Body of pancreas (tissue), 4 donors: ENCODE measurements around the gene ANKS1B. TPM values are rescaled to one million over a fixed set of nuclear protein-coding genes. Genes with fewer than 3 reads are reported as not detected.

Source experiments
- ATAC-seq: fragments of 150-250 bp; one replicate; pipeline ENCODE4 v1.9.1; 2016
- DNase-seq, 4 donors: peaks; one replicate each; pipeline ENCODE4 v3.0.0-alpha.2; 2019
- H3K27ac ChIP-seq, 4 donors: fragments of 200-600 bp; sonication (generic); 1 replicate in 3 of 4; 2 replicates in 1 of 4; pipeline versions ENCODE4 v1.5.1 to v1.6.1; 2016 to 2019; ENCODE audit warnings: mild to moderate bottlenecking in 1 of 4, mixed read lengths in 1 of 4, moderate library complexity in 1 of 4
- H3K27me3 ChIP-seq, 2 donors: fragments of 200-600 bp; sonication (generic); one replicate each; pipeline ENCODE4 v1.6.0; 2016; ENCODE audit warnings: mild to moderate bottlenecking in 1 of 2
- H3K36me3 ChIP-seq, 2 donors: fragments of 200-600 bp; sonication (generic); replicated peaks in 1 of 2; 2 replicates each; pipeline ENCODE4 v1.5.1; 2016; ENCODE audit warnings: low read depth in 2 of 2; ENCODE audit not compliant: insufficient read depth in 1 of 2
- H3K4me1 ChIP-seq: fragments of 200-600 bp; sonication (generic); one replicate; pipeline ENCODE4 v1.6.0; 2016
- H3K4me3 ChIP-seq, 2 donors: fragments of 200-600 bp; sonication (generic); 1 replicate in 1 of 2; 2 replicates in 1 of 2; pipeline ENCODE4 v1.5.1; 2016 to 2019
- H3K9me3 ChIP-seq, 3 donors: fragments of 200-600 bp; sonication (generic); 1 replicate in 2 of 3; 2 replicates in 1 of 3; pipeline ENCODE4 v1.5.1; 2016
- POLR2A ChIP-seq, 3 donors: fragments of 450-650 bp; IDR thresholded peaks; one replicate each; pipeline ENCODE4 v1.6.1; 2016; ENCODE audit warnings: antibody characterized with exemption in 3 of 3, mild to moderate bottlenecking in 2 of 3
- WGBS, 2 donors: methylation state at CpG; one replicate each; pipeline ENCODE4 v1.1.5; 2017; 5-methylcytosine and 5-hydroxymethylcytosine counted together
- intact Hi-C: fragments of 100-400 bp; cut with DNase I; formaldehyde crosslinking; loops from one replicate; pipeline ENCODE4 v1.15.1; 2023
- total RNA-seq, 2 donors: library from RNA; depleted of rRNA; stranded (reverse); fragments of >200 nt; gene quantifications; one replicate each; pipeline ENCODE4 v1.1.0, GENCODE V29; 2016
- TF ChIP-seq, protein P1 (sequence below), 7 experiments: fragments of 450-650 bp in 4 of 7; fragments of 200-600 bp in 3 of 7; sonication (generic) in 3 of 7; IDR thresholded peaks; one replicate each; pipeline ENCODE4 v1.5.1; 2016 to 2019; ENCODE audit warnings: antibody characterized with exemption in 7 of 7

The ANKS1B gene
- total RNA-seq, 2 donors from 2014 or later = 2.1 to 10.2 TPM

DNA sequence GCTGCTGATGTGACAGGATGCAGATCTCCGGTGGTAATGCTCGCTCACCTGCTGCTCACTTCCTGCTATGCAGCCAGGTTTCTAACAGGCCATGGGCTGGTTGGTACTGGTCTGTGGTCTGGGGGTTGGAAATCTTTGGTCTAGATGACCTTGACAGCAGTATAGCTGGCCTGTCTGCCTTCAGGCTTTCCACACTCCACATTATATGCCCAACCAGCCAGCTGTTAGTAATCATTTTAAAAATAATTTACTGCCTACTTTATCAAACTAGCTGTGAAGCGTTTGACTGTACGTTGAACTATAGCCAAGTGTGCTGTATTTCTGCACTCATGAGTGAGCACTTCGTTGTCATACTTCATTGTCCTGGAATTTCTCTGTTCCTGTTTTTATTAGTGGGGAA lies 761.2 kb downstream of the ANKS1B start:
- Histone ChIP-seq H3K4me1 (no peaks in the 10 kb centered on the region), H3K4me3 (no peak overlapping the region), H3K27me3 (no peaks in the 10 kb centered on the region), H3K27ac (no peak overlapping the region), H3K36me3 (no peaks in the 10 kb centered on the region), H3K9me3 (no peaks in the 10 kb centered on the region)
- no peak for ATAC-seq
- WGBS, 2 donors = 27% methylated on average over 5 of the region's 5 CpGs
- TF ChIP-seq, protein P1, sequence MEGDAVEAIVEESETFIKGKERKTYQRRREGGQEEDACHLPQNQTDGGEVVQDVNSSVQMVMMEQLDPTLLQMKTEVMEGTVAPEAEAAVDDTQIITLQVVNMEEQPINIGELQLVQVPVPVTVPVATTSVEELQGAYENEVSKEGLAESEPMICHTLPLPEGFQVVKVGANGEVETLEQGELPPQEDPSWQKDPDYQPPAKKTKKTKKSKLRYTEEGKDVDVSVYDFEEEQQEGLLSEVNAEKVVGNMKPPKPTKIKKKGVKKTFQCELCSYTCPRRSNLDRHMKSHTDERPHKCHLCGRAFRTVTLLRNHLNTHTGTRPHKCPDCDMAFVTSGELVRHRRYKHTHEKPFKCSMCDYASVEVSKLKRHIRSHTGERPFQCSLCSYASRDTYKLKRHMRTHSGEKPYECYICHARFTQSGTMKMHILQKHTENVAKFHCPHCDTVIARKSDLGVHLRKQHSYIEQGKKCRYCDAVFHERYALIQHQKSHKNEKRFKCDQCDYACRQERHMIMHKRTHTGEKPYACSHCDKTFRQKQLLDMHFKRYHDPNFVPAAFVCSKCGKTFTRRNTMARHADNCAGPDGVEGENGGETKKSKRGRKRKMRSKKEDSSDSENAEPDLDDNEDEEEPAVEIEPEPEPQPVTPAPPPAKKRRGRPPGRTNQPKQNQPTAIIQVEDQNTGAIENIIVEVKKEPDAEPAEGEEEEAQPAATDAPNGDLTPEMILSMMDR (IDR thresholded peaks at IDR 0.05) = no peak
- no peak for TF ChIP-seq POLR2A (IDR thresholded peaks at IDR 0.05)
- DNase-seq = peak in 1 of 4 donors; percentile 7
- intact Hi-C loops = no loop called here

DNA sequence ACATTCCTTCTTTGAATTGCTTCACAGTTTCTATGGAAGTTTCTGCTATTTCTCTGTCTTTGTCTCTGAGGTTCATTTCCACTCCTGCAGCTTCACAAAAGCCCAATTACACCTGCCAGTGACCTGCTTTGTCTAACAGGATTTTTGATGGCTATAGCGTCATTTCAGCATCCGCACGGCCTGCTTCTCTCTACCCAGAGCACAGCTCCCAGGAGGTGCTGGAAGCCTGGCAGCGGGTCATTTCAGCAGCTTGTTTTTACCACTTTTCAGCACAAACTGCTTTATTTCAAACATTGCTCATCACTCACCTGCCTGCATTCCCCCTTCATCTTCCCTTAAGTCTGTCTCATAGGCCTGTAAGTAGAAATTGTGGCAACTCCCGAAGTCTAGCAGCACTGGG lies 771.7 kb downstream of the ANKS1B start:
- no peak overlapping the region for H3K4me3 ChIP-seq
- intact Hi-C loops = no loop called here
- no peaks in the 10 kb centered on the region for H3K27me3 ChIP-seq
- ATAC-seq (no peak), DNase-seq (no peak)
- 70 to 82% methylated on average over 5 of the region's 5 CpGs for WGBS, 2 donors
- TF ChIP-seq, protein P1 (IDR thresholded peaks at IDR 0.05) = no peak
- no peak for TF ChIP-seq POLR2A (IDR thresholded peaks at IDR 0.05)
- H3K9me3 ChIP-seq = no peaks in the 10 kb centered on the region
- H3K36me3 ChIP-seq = no peaks in the 10 kb centered on the region
- H3K4me1 ChIP-seq = no peaks in the 10 kb centered on the region
- no peak overlapping the region for H3K27ac ChIP-seq

DNA sequence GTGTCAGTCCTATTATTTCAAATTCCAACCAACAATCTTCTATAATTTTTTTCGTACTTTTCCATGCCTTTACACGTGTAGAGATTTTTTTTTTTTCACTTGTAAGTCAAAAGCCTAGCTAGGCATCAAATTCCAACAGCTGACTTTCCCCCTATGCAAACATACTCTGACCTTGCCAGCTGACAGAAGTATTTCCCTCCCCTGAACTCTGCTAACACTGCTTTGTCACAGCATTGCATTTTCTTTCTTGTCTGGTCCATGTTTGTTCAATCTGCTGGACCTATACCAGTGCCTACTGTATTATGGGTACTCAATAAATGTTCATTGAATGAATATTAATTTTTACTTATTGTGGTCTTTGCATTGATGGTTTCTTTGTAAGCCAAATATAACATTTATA lies 772.5 kb downstream of the ANKS1B start:
- ATAC-seq (no peak), DNase-seq (no peak)
- no peaks in the 10 kb centered on the region for H3K4me1 ChIP-seq
- no peak overlapping the region for H3K27ac ChIP-seq
- no peak overlapping the region for H3K4me3 ChIP-seq
- TF ChIP-seq, protein P1 (IDR thresholded peaks at IDR 0.05) = no peak
- TF ChIP-seq POLR2A (IDR thresholded peaks at IDR 0.05) = no peak
- no peaks in the 10 kb centered on the region for H3K36me3 ChIP-seq
- no peaks in the 10 kb centered on the region for H3K27me3 ChIP-seq
- WGBS, 2 donors = 4 to 15% methylated on average over 2 of the region's 2 CpGs
- intact Hi-C loops = no loop called here
- no peaks in the 10 kb centered on the region for H3K9me3 ChIP-seq

DNA sequence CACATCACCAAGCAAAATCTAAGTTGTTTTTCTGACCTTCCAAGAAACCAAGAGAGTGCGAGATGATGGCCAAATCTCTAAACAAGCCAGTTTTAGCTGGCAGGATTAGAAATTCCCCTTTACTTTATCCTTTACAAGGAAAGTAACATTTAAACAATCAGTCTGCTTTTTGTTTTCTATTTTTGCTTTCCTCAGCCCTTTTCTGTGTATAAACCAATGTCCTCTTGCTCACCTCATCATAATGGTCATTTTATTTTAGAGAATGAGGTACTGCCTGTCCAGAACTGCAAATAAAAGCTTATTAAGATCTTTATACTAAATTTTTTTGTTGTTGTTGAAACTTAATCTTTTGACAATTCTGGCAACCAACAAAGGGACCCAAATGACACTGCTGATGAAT lies 779.6 kb downstream of the ANKS1B start:
- H3K36me3 ChIP-seq = no peaks in the 10 kb centered on the region
- H3K27ac ChIP-seq = no peak overlapping the region
- H3K4me1 ChIP-seq = no peaks in the 10 kb centered on the region
- TF ChIP-seq, protein P1 (IDR thresholded peaks at IDR 0.05) = no peak
- no peak for ATAC-seq
- H3K4me3 ChIP-seq = no peak overlapping the region
- no peaks in the 10 kb centered on the region for H3K27me3 ChIP-seq
- WGBS, 2 donors = 90 to 100% methylated on average over 1 of the region's 1 CpG
- H3K9me3 ChIP-seq = no peaks in the 10 kb centered on the region
- intact Hi-C loops = no loop called here
- no peak for DNase-seq

DNA sequence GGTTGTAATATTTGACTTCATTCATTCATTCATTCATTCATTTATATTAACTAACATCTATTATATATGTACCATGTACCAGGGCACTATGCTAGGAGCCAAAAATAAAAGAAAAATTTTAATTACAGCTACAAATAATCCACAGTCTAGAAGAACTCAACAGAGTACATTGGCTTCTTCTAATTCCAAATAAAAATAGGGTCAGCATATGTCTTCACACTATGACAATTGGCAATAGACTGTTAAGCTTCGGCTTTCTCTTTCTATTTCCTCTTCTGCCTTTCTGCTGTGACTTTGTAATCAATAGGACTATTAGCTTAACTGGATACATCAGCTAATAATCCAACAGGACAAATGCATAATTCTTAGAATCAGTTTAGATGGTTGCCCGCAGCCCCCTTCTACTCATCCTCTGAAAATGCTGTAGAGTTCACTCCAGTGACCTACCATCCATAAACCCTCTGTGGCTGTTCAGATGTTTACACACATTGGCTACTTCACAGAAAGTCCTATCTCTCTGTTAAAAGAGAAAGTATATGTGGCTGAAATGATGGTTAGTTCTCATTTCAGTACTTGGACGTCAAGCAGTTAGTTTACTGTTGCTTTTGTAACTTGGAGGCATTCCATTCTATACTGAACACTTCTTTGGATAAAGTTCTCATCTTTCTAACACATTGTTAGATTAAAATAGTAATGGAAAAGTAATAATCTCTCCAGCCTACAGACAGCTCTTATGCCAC lies 782.7 kb downstream of the ANKS1B start:
- intact Hi-C loops = no loop called here

More for the DNA sequence above, 782.7 kb downstream of the ANKS1B start:
- DNase-seq = no peak
- no peak for TF ChIP-seq POLR2A (IDR thresholded peaks at IDR 0.05)
- TF ChIP-seq, protein P1 (IDR thresholded peaks at IDR 0.05) = no peak
- no peak for ATAC-seq
- no peak overlapping the region for H3K27ac ChIP-seq
- no peak overlapping the region for H3K4me3 ChIP-seq
- WGBS, 2 donors = 69 to 73% methylated on average over 3 of the region's 3 CpGs
- no peaks in the 10 kb centered on the region for H3K9me3 ChIP-seq
- H3K4me1 ChIP-seq = no peaks in the 10 kb centered on the region
- no peaks in the 10 kb centered on the region for H3K27me3 ChIP-seq
- H3K36me3 ChIP-seq = no peaks in the 10 kb centered on the region
